ENCODE results near the gene IFNLR1.
"Not testable (repeated sequence)": the region's sequence is repeated elsewhere in the genome, so short reads cannot be mapped to it uniquely, and the experiment has no call there.

IFNLR1 gene

GRCh38 chr1:24186993-24187790, at the start of gene IFNLR1:
Gene IFNLR1 (minus strand): TSS chr1:24187289. CDS start chr1:24187248, 41 bp downstream.
- peak; percentile 83 for DNase-seq

- DNase-seq = peak; percentile 69
Measured at GRCh38 chr1:24235921-24236788, 49.1 kb upstream of the IFNLR1 start.

DNA sequence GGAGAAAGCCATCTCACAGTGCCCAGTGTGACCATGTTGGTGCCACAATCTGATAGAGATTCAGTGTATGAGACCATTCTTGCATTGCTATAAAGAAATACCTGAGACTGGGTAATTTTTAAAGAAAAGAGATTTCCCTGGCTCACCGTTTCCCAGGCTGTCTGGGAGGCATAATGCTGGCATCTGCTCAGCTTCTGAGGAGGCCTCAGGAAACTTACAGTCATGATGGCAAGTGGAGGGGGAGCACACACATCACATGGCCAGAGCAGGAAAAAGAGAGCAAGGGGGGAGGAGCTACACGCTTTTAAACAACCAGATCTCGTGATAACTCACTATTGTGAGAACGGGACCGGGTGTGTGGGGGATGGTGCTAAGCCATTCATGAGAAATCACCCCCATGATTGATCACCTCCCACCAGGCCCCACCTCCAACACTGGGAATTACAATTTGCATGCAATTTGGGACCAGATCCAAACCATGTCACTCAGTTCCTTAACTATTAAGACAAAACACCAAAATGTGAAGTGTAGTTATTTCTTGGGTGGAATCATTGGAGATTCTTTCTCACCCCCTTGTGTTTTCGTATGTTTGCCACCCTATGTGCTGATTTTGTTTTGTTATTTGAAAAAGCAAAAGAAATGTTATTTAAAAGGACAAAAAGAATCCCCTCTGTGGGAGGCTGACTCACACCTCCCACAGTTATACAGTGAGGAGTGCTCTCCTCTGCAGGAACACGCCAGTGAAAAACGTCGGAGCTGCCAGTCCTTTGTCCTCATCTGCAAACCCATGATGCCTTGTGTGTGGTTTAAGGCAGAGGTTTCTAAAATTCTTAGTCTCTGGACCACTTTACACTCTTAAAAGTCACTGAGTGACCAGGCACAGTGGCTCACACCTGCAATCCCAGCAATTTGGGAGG, 46.9 kb upstream of the IFNLR1 start:
- DNase-seq = no peak

GRCh38 chr1:24231701-24232100, 44.6 kb upstream of the IFNLR1 start:
- DNase-seq = no peak

- DNase-seq = no peak
Measured at GRCh38 chr1:24228311-24228710, 41.2 kb upstream of the IFNLR1 start.

- no peak for DNase-seq
Measured at GRCh38 chr1:24226749-24227148, 39.7 kb upstream of the IFNLR1 start.

DNA sequence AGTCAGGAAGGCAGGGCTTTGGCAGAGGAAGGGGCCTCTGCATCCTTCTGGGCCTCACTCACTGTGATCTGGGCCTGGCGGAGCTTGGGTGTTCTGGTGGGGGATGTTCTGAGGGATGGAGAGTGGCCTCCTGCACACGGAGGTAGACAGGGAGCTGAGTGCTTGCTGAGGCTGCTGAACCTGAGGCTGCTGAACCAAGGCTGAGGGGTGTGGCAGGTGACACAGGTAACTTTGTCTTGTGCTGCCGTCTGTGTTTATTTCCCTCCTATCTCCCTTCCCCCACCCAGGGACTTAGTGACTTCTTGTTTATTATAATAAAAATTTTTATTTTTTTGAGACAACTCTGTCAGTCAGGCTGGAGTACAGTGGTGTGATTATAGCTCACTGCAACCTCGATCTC, 37.7 kb upstream of the IFNLR1 start:
- no peak for DNase-seq

- DNase-seq = no peak
Measured at GRCh38 chr1:24224086-24224485, 37.0 kb upstream of the IFNLR1 start.

GRCh38 chr1:24222793-24223192, 35.7 kb upstream of the IFNLR1 start:
- no peak for DNase-seq

- no peak for DNase-seq
Measured at GRCh38 chr1:24222008-24222605, 35.0 kb upstream of the IFNLR1 start.

GRCh38 chr1:24221246-24221645, 34.2 kb upstream of the IFNLR1 start:
- no peak for DNase-seq

DNA sequence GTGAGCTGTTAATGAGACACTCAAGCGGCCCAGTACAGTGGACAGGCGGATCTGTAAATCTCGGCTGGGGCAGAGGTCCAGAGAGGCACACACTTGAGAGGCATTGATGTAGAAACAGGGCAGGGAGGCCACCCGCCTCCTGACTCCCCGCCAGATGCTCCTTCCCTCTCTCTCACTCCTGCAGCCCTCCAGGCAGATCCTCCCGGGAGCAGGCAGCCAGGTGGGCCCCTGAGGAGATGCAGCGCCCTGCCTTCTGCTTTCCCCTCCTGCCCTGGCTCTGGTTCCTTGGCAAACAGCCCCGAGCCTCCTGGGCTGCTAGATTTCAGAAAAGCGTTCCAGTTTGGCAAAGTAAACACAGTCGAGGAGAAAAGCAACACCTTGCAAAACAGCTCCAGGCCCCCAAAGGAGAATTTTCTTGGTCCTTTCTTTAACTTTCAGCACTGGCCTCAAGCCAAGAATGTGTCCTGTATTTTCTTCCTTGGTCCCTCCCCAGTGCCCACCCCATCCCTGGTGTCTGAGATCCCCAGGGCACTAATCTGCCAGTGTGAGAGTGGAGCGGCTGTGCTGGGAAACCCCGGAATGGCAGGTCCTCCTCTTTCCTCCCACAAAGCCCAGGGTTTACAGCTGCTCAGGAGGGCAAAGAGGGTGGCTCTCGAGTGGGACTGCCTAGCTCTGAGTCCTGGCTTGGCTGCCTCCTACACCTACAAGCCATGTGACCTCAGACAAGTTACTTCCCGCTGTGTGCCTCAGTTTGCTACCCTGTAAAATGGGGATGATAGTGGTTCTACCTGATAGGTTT, 29.4 kb upstream of the IFNLR1 start:
- DNase-seq = no peak

- no peak for DNase-seq
Measured at GRCh38 chr1:24215226-24215814, 28.2 kb upstream of the IFNLR1 start.

- DNase-seq = no peak
Measured at GRCh38 chr1:24212376-24212775, 25.3 kb upstream of the IFNLR1 start.

GRCh38 chr1:24210195-24210627, 23.1 kb upstream of the IFNLR1 start:
- no peak for DNase-seq

- DNase-seq = no peak
Measured at GRCh38 chr1:24209097-24209496, 22.0 kb upstream of the IFNLR1 start.

- DNase-seq = no peak
Measured at GRCh38 chr1:24207709-24208108, 20.6 kb upstream of the IFNLR1 start.

DNA sequence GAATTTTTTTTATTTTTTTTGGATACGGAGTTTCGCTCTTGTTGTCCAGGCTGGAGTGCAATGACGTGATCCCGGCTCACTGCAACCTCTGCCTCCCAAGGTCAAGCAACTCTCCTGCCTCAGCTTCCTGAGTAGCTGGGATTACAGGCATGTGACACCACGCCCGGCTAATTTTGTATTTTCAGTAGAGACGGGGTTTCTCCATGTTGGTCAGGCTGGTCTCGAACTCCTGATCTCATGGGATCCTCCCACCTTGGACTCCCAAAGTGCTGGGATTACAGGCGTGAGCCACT, 20.3 kb upstream of the IFNLR1 start:
- DNase-seq = not testable (repeated sequence)

DNA sequence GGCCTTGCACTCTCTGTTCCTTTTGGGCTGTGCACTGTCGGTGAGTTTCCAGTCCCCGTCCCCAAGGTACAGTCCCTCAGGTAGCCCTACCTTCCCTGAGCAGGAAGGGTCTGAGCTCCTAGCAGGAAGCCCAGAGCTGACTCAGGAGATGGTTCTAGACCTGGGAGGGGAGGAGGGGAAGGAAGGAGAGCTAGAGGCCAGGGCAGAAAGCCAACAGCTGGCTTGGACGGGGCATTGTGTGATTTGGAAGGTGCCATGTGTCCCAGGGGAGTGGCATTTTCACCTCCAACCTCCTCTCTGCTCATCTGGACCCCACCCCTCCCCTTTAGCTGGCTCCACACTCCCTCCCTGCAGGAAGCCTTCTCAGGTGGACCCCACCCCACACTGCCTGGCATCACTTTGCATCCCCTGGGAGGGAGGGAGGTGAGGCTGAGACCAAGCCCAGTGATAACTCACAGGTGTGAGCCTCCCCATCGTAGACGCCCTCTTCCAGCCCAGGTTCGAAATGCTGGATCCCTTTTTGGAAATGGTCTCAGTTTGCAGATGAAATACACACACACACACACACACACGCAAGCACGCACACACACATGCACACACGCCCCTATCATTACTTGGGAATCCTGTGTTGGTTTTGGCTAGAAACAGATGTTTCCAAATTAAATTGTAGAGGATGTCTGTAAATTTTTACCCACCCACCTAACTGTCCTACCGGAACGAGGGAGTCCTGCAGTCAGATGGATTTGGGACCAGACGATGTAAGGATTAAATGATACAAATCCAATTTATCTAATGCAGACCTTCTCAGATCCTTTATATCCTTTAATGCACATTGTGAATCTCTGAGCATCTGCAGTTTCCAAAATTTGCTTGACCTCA, 19.7 kb upstream of the IFNLR1 start:
- no peak for DNase-seq

- DNase-seq = no peak
Measured at GRCh38 chr1:24206083-24206464, 19.0 kb upstream of the IFNLR1 start.
